Right lung (tissue), 5 donors: ENCODE data around the gene SLC66A3. TPM values are rescaled to one million over a fixed set of nuclear protein-coding genes. Genes with fewer than 3 reads are reported as not detected.

Experiments used
- DNase-seq, 2 donors: peaks; one replicate each; pipeline ENCODE4 v3.0.0-alpha.2; 2013
- polyA plus RNA-seq, 5 donors: library from polyadenylated mRNA; unstranded; fragments of 120-200 nt; gene quantifications; one replicate each; pipeline versions ENCODE4 v1.2.1 to v1.2.3, GENCODE V29; 2013; ENCODE audit warnings: inconsistent platforms in 1 of 5, low replicate concordance in 1 of 5; ENCODE audit not compliant: insufficient read length in 5 of 5, insufficient read depth in 1 of 5

Gene SLC66A3
- polyA plus RNA-seq, 5 donors, result 23.0 to 34.7 (median 26.3) TPM

- DNase-seq, result peak in 1 of 2 donors; percentile 20
Observed at GRCh38 chr2:11133238-11133935, 21.9 kb upstream of the SLC66A3 start.

- no peak for DNase-seq
Observed at GRCh38 chr2:11133936-11134320, 21.3 kb upstream of the SLC66A3 start.

- DNase-seq, result peak in 1 of 2 donors; percentile 13
Observed at GRCh38 chr2:11134349-11134748, 20.9 kb upstream of the SLC66A3 start.

- no peak for DNase-seq
Observed at GRCh38 chr2:11140492-11140891, 14.8 kb upstream of the SLC66A3 start.

GRCh38 chr2:11141319-11141718 lies 13.9 kb upstream of the SLC66A3 start:
- DNase-seq, result no peak

GRCh38 chr2:11142330-11142729 lies 12.9 kb upstream of the SLC66A3 start:
- DNase-seq, result no peak

- no peak for DNase-seq
Observed at GRCh38 chr2:11142987-11143386, 12.3 kb upstream of the SLC66A3 start.

- DNase-seq, result no peak
Observed at GRCh38 chr2:11144077-11144737, 11.1 kb upstream of the SLC66A3 start.

GRCh38 chr2:11144738-11145079 lies 10.6 kb upstream of the SLC66A3 start:
- DNase-seq, result no peak

- no peak for DNase-seq
Observed at GRCh38 chr2:11145350-11145749, 9.9 kb upstream of the SLC66A3 start.

- DNase-seq, result no peak
Observed at GRCh38 chr2:11146076-11146475, 9.2 kb upstream of the SLC66A3 start.

- DNase-seq, result no peak
Observed at GRCh38 chr2:11147263-11147662, 8.0 kb upstream of the SLC66A3 start.

GRCh38 chr2:11152591-11152990 lies 2.7 kb upstream of the SLC66A3 start:
- no peak for DNase-seq

- DNase-seq, result no peak
Observed at GRCh38 chr2:11154016-11154922, 998 bp upstream of the SLC66A3 start.

- peak; percentile 93 to 94 for DNase-seq
Observed at GRCh38 chr2:11154923-11155380, 315 bp upstream of the SLC66A3 start.

- no peak for DNase-seq
Observed at GRCh38 chr2:11156396-11157075, 1.3 kb downstream of the SLC66A3 start.

GRCh38 chr2:11157296-11157695 lies 2.0 kb downstream of the SLC66A3 start:
- DNase-seq, result no peak

GRCh38 chr2:11157731-11158130 lies 2.5 kb downstream of the SLC66A3 start:
- DNase-seq, result no peak

GRCh38 chr2:11158916-11159573 lies 3.8 kb downstream of the SLC66A3 start:
- DNase-seq, result no peak

GRCh38 chr2:11159574-11160170 lies 4.4 kb downstream of the SLC66A3 start:
- DNase-seq, result no peak

- no peak for DNase-seq
Observed at GRCh38 chr2:11160256-11160655, 5.0 kb downstream of the SLC66A3 start.
